ENCODE results near the gene ITLN2. TPM values are rescaled to one million over a fixed set of nuclear protein-coding genes. Genes with fewer than 3 reads are reported as not detected.
A peak's percentile ranks its signal among the peaks of the same experiment; 100 is the strongest.
"Not testable (repeated sequence)": the region's sequence is repeated elsewhere in the genome, so short reads cannot be mapped to it uniquely, and the experiment has no call there.

The ITLN2 gene
- total RNA-seq, 1 donor: not detected

- peak; percentile 49 for TF ChIP-seq CTCF (IDR thresholded peaks at IDR 0.05; ENCODE audit: insufficient read depth, low read length)
- DNase-seq (ENCODE audit: low read depth): peak; percentile 88
- no peak overlapping the region for H3K4me3 ChIP-seq (ENCODE audit: low read depth, low read length)
Measured at GRCh38 chr1:160993544-160994193, 39.1 kb upstream of the ITLN2 start.

- DNase-seq (ENCODE audit: low read depth); H3K4me3 ChIP-seq (ENCODE audit: low read depth, low read length): not testable (repeated sequence)
Measured at GRCh38 chr1:160992036-160992435, 37.4 kb upstream of the ITLN2 start.

GRCh38 chr1:160987359-160988050, 32.9 kb upstream of the ITLN2 start:
- no peak for TF ChIP-seq CTCF (IDR thresholded peaks at IDR 0.05; ENCODE audit: insufficient read depth, low read length)
- H3K4me3 ChIP-seq (ENCODE audit: low read depth, low read length): no peak overlapping the region
- DNase-seq (ENCODE audit: low read depth): no peak

- DNase-seq (ENCODE audit: low read depth): no peak
- TF ChIP-seq CTCF (IDR thresholded peaks at IDR 0.05; ENCODE audit: insufficient read depth, low read length): no peak
- no peak overlapping the region for H3K4me3 ChIP-seq (ENCODE audit: low read depth, low read length)
Measured at GRCh38 chr1:160985723-160986122, 31.1 kb upstream of the ITLN2 start.

GRCh38 chr1:160981584-160982411, 27.2 kb upstream of the ITLN2 start:
- no peak for DNase-seq (ENCODE audit: low read depth)
- TF ChIP-seq CTCF (IDR thresholded peaks at IDR 0.05; ENCODE audit: insufficient read depth, low read length): no peak
- H3K4me3 ChIP-seq (ENCODE audit: low read depth, low read length): no peak overlapping the region

- TF ChIP-seq CTCF (IDR thresholded peaks at IDR 0.05; ENCODE audit: insufficient read depth, low read length): no peak
- H3K4me3 ChIP-seq (ENCODE audit: low read depth, low read length): no peak overlapping the region
- no peak for DNase-seq (ENCODE audit: low read depth)
Measured at GRCh38 chr1:160979286-160979685, 24.7 kb upstream of the ITLN2 start.

- TF ChIP-seq CTCF (IDR thresholded peaks at IDR 0.05; ENCODE audit: insufficient read depth, low read length): no peak
- no peak overlapping the region for H3K4me3 ChIP-seq (ENCODE audit: low read depth, low read length)
- DNase-seq (ENCODE audit: low read depth): no peak
Measured at GRCh38 chr1:160978510-160978927, 23.9 kb upstream of the ITLN2 start.
